HL-60 (cell line): ENCODE results near the gene PPM1E.

Experiments used
- DNase-seq, 2 experiments: peaks; one replicate each; pipeline ENCODE4 v3.0.0-alpha.2; 2010 to 2020; ENCODE audit warnings: low read depth in 1 of 2, low spot score in 1 of 2
- H3K27ac ChIP-seq: fragments of 250-450 bp; sonication (Bioruptor Pico); replicated peaks from 2 replicates; pipeline ENCODE4 v1.5.1; 2020; ENCODE audit warnings: mild to moderate bottlenecking, moderate library complexity
- H3K27me3 ChIP-seq: fragments of 250-450 bp; sonication (Bioruptor Pico); 2 replicates; pipeline ENCODE4 v1.5.1; 2021; ENCODE audit warnings: mild to moderate bottlenecking, moderate library complexity; ENCODE audit not compliant: insufficient read depth, poor library complexity, severe bottlenecking
- H3K4me3 ChIP-seq: replicated peaks from 2 replicates; pipeline ENCODE4 v1.5.1; 2011; ENCODE audit warnings: mild to moderate bottlenecking, control low read depth, low read length; ENCODE audit not compliant: insufficient read depth
- CTCF ChIP-seq: IDR thresholded peaks from one replicate; pipeline ENCODE4 v1.5.1; 2011; ENCODE audit warnings: low read length, control low read depth, inconsistent platforms; ENCODE audit not compliant: insufficient read depth
- GABPA ChIP-seq: IDR thresholded peaks from 2 replicates; pipeline ENCODE4 v1.6.1; 2012; ENCODE audit warnings: low read depth
- POLR2AphosphoS5 ChIP-seq: IDR thresholded peaks from 2 replicates; pipeline ENCODE4 v1.6.1; 2012; ENCODE audit warnings: low read depth
- REST ChIP-seq: IDR thresholded peaks from 2 replicates; pipeline ENCODE4 v1.6.1; 2012; ENCODE audit warnings: low read depth; ENCODE audit not compliant: insufficient replicate concordance
- SPI1 ChIP-seq: IDR thresholded peaks from 2 replicates; pipeline ENCODE4 v1.6.1; 2012; ENCODE audit warnings: low read depth, mild to moderate bottlenecking, borderline replicate concordance

Gene PPM1E

GRCh38 chr17:58932956-58933355 lies 177.3 kb downstream of the PPM1E start:
- peak in 1 of 2 experiments; percentile 12 for DNase-seq
- H3K27me3 ChIP-seq: no peaks in the 10 kb centered on the region
- no peak overlapping the region for H3K27ac ChIP-seq
- no peak overlapping the region for H3K4me3 ChIP-seq
- TF ChIP-seq GABPA (no peak), REST (no peak), POLR2AphosphoS5 (no peak), SPI1 (no peak), CTCF (no peak)

GRCh38 chr17:58936295-58936694 lies 180.6 kb downstream of the PPM1E start:
- TF ChIP-seq CTCF: no peak
- no peak for TF ChIP-seq SPI1
- no peak for TF ChIP-seq POLR2AphosphoS5
- TF ChIP-seq REST: no peak
- TF ChIP-seq GABPA: no peak
- DNase-seq: no peak
- Histone ChIP-seq H3K27me3 (no peaks in the 10 kb centered on the region), H3K27ac (no peak overlapping the region), H3K4me3 (no peak overlapping the region)

- no peak for DNase-seq
- Histone ChIP-seq H3K27ac (no peak overlapping the region), H3K27me3 (no peaks in the 10 kb centered on the region), H3K4me3 (no peak overlapping the region)
- no peak for TF ChIP-seq REST
Measured at GRCh38 chr17:58944166-58944565, 188.5 kb downstream of the PPM1E start.

- H3K4me3 ChIP-seq: no peak overlapping the region
- no peak for TF ChIP-seq CTCF
- TF ChIP-seq GABPA: no peak
- TF ChIP-seq SPI1: no peak
- TF ChIP-seq POLR2AphosphoS5: no peak
- no peak for TF ChIP-seq REST
- no peaks in the 10 kb centered on the region for H3K27me3 ChIP-seq
- H3K27ac ChIP-seq: no peak overlapping the region
- no peak for DNase-seq
Measured at GRCh38 chr17:58947411-58947810, 191.8 kb downstream of the PPM1E start.
